Esophagus muscularis mucosa (tissue), 3 donors: ENCODE results near the gene TMCO4.

Source experiments
- POLR2A ChIP-seq: fragments of 450-650 bp; IDR thresholded peaks from one replicate; pipeline ENCODE4 v1.6.1; 2017; ENCODE audit warnings: antibody characterized with exemption, moderate library complexity, mild to moderate bottlenecking, low read depth
- POLR2AphosphoS5 ChIP-seq, 2 donors: sonication (generic); formaldehyde crosslinking; IDR thresholded peaks; one replicate each; pipeline ENCODE4 v1.6.1; 2017; ENCODE audit warnings: antibody characterized with exemption in 2 of 2
- TF ChIP-seq, protein P1 (sequence below), 3 experiments: fragments of 200-600 bp in 2 of 3; fragments of 450-650 bp in 1 of 3; sonication (generic) in 2 of 3; IDR thresholded peaks; one replicate each; pipeline ENCODE4 v1.5.1; 2017 to 2019; ENCODE audit warnings: antibody characterized with exemption in 3 of 3, mild to moderate bottlenecking in 2 of 3, moderate library complexity in 1 of 3

DNA sequence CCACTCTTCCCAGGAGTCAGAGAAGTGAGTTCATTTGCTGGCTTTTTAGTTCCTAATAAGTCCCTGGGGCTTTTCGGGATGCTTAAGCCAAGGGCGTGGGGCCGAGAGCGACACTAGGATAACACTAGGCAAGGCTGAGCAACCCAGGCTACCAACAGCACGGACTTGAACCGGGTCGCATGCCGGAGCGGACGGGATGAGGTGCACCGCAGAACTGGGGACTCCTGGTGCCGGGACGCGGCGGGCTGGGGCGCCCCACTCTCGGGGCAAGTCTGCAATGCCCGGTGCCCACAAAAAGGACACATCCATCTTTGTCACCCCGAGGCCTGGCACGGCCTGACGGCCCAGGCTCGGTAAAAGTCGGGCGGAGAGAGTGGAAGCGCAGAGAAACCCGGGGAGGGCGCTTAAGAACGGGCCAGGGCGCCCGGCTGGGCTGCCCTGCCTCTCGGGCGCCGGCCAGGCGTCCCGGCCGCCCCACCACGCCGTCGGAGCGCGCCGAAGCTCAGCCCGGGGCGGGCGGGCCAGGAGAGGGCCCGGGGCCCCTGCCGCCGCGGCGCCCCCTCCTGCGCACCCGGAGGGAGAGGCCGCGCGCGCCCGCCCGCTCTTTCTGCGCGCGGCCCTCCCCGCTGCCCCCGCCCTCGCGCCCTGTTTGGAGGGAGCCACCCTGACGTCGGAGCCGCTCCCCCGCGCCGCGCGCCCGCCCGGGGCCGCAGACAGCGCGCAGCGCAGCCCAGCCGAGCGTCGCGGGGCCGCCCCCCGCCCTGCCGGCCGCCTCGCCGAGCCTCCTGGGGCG is 155.9 kb downstream of the TMCO4 start, which contains the start of gene NBL1:
- TF ChIP-seq, protein P1, sequence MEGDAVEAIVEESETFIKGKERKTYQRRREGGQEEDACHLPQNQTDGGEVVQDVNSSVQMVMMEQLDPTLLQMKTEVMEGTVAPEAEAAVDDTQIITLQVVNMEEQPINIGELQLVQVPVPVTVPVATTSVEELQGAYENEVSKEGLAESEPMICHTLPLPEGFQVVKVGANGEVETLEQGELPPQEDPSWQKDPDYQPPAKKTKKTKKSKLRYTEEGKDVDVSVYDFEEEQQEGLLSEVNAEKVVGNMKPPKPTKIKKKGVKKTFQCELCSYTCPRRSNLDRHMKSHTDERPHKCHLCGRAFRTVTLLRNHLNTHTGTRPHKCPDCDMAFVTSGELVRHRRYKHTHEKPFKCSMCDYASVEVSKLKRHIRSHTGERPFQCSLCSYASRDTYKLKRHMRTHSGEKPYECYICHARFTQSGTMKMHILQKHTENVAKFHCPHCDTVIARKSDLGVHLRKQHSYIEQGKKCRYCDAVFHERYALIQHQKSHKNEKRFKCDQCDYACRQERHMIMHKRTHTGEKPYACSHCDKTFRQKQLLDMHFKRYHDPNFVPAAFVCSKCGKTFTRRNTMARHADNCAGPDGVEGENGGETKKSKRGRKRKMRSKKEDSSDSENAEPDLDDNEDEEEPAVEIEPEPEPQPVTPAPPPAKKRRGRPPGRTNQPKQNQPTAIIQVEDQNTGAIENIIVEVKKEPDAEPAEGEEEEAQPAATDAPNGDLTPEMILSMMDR (IDR thresholded peaks at IDR 0.05): no peak
- no peak for TF ChIP-seq POLR2A
- peak; percentile 35 to 47 for TF ChIP-seq POLR2AphosphoS5 (IDR thresholded peaks at IDR 0.05)
